K562 (cell line): ENCODE measurements around the gene IL11. TPM values are rescaled to one million over a fixed set of nuclear protein-coding genes. Genes with fewer than 3 reads are reported as not detected.

Source experiments
- CUX1 ChIP-seq: fragments of 200-800 bp; sonication (Bioruptor generic); IDR thresholded peaks from 2 replicates; pipeline ENCODE4 v1.6.1; 2016; ENCODE audit warnings: missing genetic modification characterization, missing compliant biosample characterization
- DIDO1 ChIP-seq: fragments of 450-650 bp; IDR thresholded peaks from 2 replicates; pipeline ENCODE4 v1.6.1; 2016; ENCODE audit warnings: low read depth, missing biosample characterization, missing genetic modification characterization
- EP400 ChIP-seq: fragments of 450-650 bp; IDR thresholded peaks from 2 replicates; pipeline ENCODE4 v1.6.1; 2017; ENCODE audit warnings: antibody characterized with exemption, mild to moderate bottlenecking, moderate library complexity
- GTF3C2 ChIP-seq: IDR thresholded peaks from 3 replicates; pipeline ENCODE4 v1.6.1; 2011; ENCODE audit warnings: borderline replicate concordance, mild to moderate bottlenecking, moderate library complexity; ENCODE audit not compliant: insufficient read length; ENCODE audit errors: extremely low read depth
- KAT2B ChIP-seq: IDR thresholded peaks from one replicate; pipeline ENCODE4 v1.6.1; 2012; ENCODE audit warnings: low read depth, mild to moderate bottlenecking, control low read depth, inconsistent platforms, low read length, moderate library complexity
- MECOM ChIP-seq: fragments of 250-450 bp; sonication (Bioruptor Pico); IDR thresholded peaks from 2 replicates; pipeline ENCODE4 v1.8.0; 2022; ENCODE audit warnings: inconsistent platforms
- MITF ChIP-seq: IDR thresholded peaks from 2 replicates; pipeline ENCODE4 v1.6.1; 2014; ENCODE audit warnings: antibody characterized with exemption
- RBM25 ChIP-seq: fragments of 200-400 bp; formaldehyde crosslinking; IDR thresholded peaks from 2 replicates; pipeline ENCODE4 v1.6.1; 2018; ENCODE audit warnings: low read length, low read depth, moderate library complexity; ENCODE audit not compliant: severe bottlenecking
- RFX1 ChIP-seq: fragments of 450-650 bp; IDR thresholded peaks from 2 replicates; pipeline ENCODE4 v1.6.1; 2016; ENCODE audit warnings: mild to moderate bottlenecking, moderate library complexity
- SAP30 ChIP-seq: fragments of 200-600 bp; sonication (generic); IDR thresholded peaks from 2 replicates; pipeline ENCODE4 v1.6.1; 2012; ENCODE audit warnings: borderline replicate concordance, low read depth, mild to moderate bottlenecking, moderate library complexity, low read length, control low read depth, inconsistent platforms; ENCODE audit not compliant: insufficient read depth, poor library complexity, severe bottlenecking
- TRIM24 ChIP-seq, 2 experiments: fragments of 450-650 bp; IDR thresholded peaks; 2 replicates each; pipeline ENCODE4 v1.6.1; 2016
- ZBTB33 ChIP-seq: sonication (generic); formaldehyde crosslinking; IDR thresholded peaks from 2 replicates; pipeline ENCODE4 v1.8.1; 2023; ENCODE audit warnings: mild to moderate bottlenecking, missing genetic modification reagents
- ZNF175 ChIP-seq: fragments of 200-800 bp; sonication (Bioruptor generic); IDR thresholded peaks from 2 replicates; pipeline ENCODE4 v1.6.1; 2016; ENCODE audit warnings: low read depth, mild to moderate bottlenecking, missing genetic modification characterization, missing compliant biosample characterization
- ZNF224 ChIP-seq: sonication (generic); formaldehyde crosslinking; IDR thresholded peaks from 2 replicates; pipeline ENCODE4 v1.8.0; 2022; ENCODE audit warnings: mild to moderate bottlenecking, missing genetic modification reagents
- ZNF354B ChIP-seq: fragments of 250-450 bp; sonication (Bioruptor Pico); IDR thresholded peaks from 2 replicates; pipeline ENCODE4 v1.4.0; 2020
- ZNF408 ChIP-seq: fragments of 250-450 bp; sonication (Bioruptor Pico); IDR thresholded peaks from 2 replicates; pipeline ENCODE4 v1.4.0; 2020; ENCODE audit warnings: low read depth, mild to moderate bottlenecking, moderate library complexity
- polyA plus RNA-seq, 8 experiments: library from polyadenylated mRNA; depleted of rRNA in 4 of 8; stranded (reverse) in 5 of 8; unstranded in 3 of 8; fragments of >200 nt; fragmentation: Nextera tagmentation in 2 of 8; fragmentation: Illumina TruSeq in 1 of 8; extraction: Ambion mirVana in 2 of 8; extraction: Trizol in 1 of 8; gene quantifications; 2 replicates each; pipeline versions ENCODE4 v1.2.1 to v1.2.3, GENCODE V29; 2011 to 2014; ENCODE audit warnings: inconsistent platforms in 1 of 8, missing spikeins in 1 of 8
- total RNA-seq, 7 experiments: library from RNA; depleted of rRNA in 6 of 7; stranded (reverse); fragments of >200 nt in 6 of 7; fragmentation: Illumina TruSeq in 2 of 7; extraction: Trizol in 2 of 7; gene quantifications; 2 replicates each; pipeline versions ENCODE4 v1.2.1 to v1.2.3, GENCODE V29; 2011 to 2021; ENCODE audit warnings: low replicate concordance in 1 of 7

IL11 gene
- total and polyA plus RNA-seq, 9 of the 15 experiments (the other 6 are each of a cell fraction or from before 2014, with no cell fraction given) = 0.04 to 0.42 (median 0.06) TPM; not detected in 6

- TF ChIP-seq MITF = no peak
- TF ChIP-seq ZNF354B (CRISPR knock-in tag) = no peak
- TF ChIP-seq TRIM24 (IDR thresholded peaks at IDR 0.05) = no peak
- peak; percentile 98 for TF ChIP-seq RFX1
- no peak for TF ChIP-seq KAT2B
- TF ChIP-seq CUX1 (CRISPR knock-in tag) = no peak
- TF ChIP-seq SAP30 = no peak
- TF ChIP-seq ZNF175 = no peak
- no peak for TF ChIP-seq ZBTB33
- peak; percentile 97 for TF ChIP-seq RBM25
- no peak for TF ChIP-seq ZNF408
- no peak for TF ChIP-seq MECOM (CRISPR knock-in tag)
- TF ChIP-seq EP400 = peak; percentile 42
- TF ChIP-seq GTF3C2 = no peak
- no peak for TF ChIP-seq DIDO1 (tag)
- TF ChIP-seq ZNF224 (CRISPR knock-in tag) = no peak
Measured at GRCh38 chr19:55339105-55339888, 31.0 kb downstream of the IL11 start, which contains the start of gene KMT5C (continued).
